Measurements from ENCODE around the gene HORMAD2. TPM values are rescaled to one million over a fixed set of nuclear protein-coding genes. Genes with fewer than 3 reads are reported as not detected.
"Not testable (repeated sequence)": the region's sequence is repeated elsewhere in the genome, so short reads cannot be mapped to it uniquely, and the experiment has no call there.

HORMAD2 gene
- total RNA-seq, 3 donors from 2014 or later, result not detected

- DNase-seq (ENCODE audit: low spot score in 2 of 2), result no peak
- intact Hi-C loops (cut with DNase I; ENCODE audit: low total_unique reads), result no loop called here
- peaks cover 0 to 3% of the 10 kb centered on the region in 2 donors for H3K27me3 ChIP-seq
Observed at GRCh38 chr22:30078320-30079311, 1.6 kb upstream of the HORMAD2 start.

GRCh38 chr22:30080805-30081204 lies 541 bp downstream of the HORMAD2 start:
- no peaks in the 10 kb centered on the region for H3K9me3 ChIP-seq
- DNase-seq (ENCODE audit: low spot score in 2 of 2), result no peak
- TF ChIP-seq POLR2A (IDR thresholded peaks at IDR 0.05) (no peak), CTCF (IDR thresholded peaks at IDR 0.05) (no peak), POLR2AphosphoS5 (IDR thresholded peaks at IDR 0.05) (no peak)
- no peak overlapping the region for H3K4me3 ChIP-seq
- no peaks in the 10 kb centered on the region for H3K4me1 ChIP-seq
- H3K36me3 ChIP-seq, result no peaks in the 10 kb centered on the region
- no peak overlapping the region for H3K27ac ChIP-seq
- H3K27me3 ChIP-seq, result peaks cover 0 to 3% of the 10 kb centered on the region in 2 donors
- intact Hi-C loops (cut with DNase I; ENCODE audit: low total_unique reads), result no loop called here

More at GRCh38 chr22:30078320-30079311, 1.6 kb upstream of the HORMAD2 start:
- Histone ChIP-seq H3K4me3 (no peak overlapping the region), H3K27ac (no peak overlapping the region), H3K4me1 (no peaks in the 10 kb centered on the region), H3K9me3 (no peaks in the 10 kb centered on the region), H3K36me3 (no peaks in the 10 kb centered on the region)
- TF ChIP-seq CTCF (IDR thresholded peaks at IDR 0.05) (no peak), POLR2AphosphoS5 (IDR thresholded peaks at IDR 0.05) (no peak), POLR2A (IDR thresholded peaks at IDR 0.05) (no peak)

GRCh38 chr22:30086496-30086895 lies 6.2 kb downstream of the HORMAD2 start:
- intact Hi-C loops (cut with DNase I; ENCODE audit: low total_unique reads), result no loop called here
- no peak for DNase-seq (ENCODE audit: low spot score in 2 of 2)
- no peaks in the 10 kb centered on the region for H3K27me3 ChIP-seq
- H3K4me1 ChIP-seq, result no peaks in the 10 kb centered on the region
- no peak overlapping the region for H3K4me3 ChIP-seq
- TF ChIP-seq POLR2AphosphoS5 (IDR thresholded peaks at IDR 0.05) (no peak), POLR2A (IDR thresholded peaks at IDR 0.05) (no peak), CTCF (IDR thresholded peaks at IDR 0.05) (no peak)
- no peaks in the 10 kb centered on the region for H3K36me3 ChIP-seq
- no peak overlapping the region for H3K27ac ChIP-seq
- no peaks in the 10 kb centered on the region for H3K9me3 ChIP-seq

GRCh38 chr22:30087037-30087436 lies 6.8 kb downstream of the HORMAD2 start:
- DNase-seq (ENCODE audit: low spot score in 2 of 2); H3K27me3 ChIP-seq; intact Hi-C loops (cut with DNase I; ENCODE audit: low total_unique reads); H3K4me3 ChIP-seq; H3K9me3 ChIP-seq; H3K36me3 ChIP-seq; H3K27ac ChIP-seq; H3K4me1 ChIP-seq: not testable (repeated sequence)

- TF ChIP-seq CTCF (IDR thresholded peaks at IDR 0.05) (no peak), POLR2AphosphoS5 (IDR thresholded peaks at IDR 0.05) (no peak), POLR2A (IDR thresholded peaks at IDR 0.05) (no peak)
- H3K4me1 ChIP-seq, result no peaks in the 10 kb centered on the region
- no peak overlapping the region for H3K27ac ChIP-seq
- H3K9me3 ChIP-seq, result no peaks in the 10 kb centered on the region
- H3K4me3 ChIP-seq, result no peak overlapping the region
- H3K27me3 ChIP-seq, result no peaks in the 10 kb centered on the region
- intact Hi-C loops (cut with DNase I; ENCODE audit: low total_unique reads), result no loop called here
- H3K36me3 ChIP-seq, result no peaks in the 10 kb centered on the region
- DNase-seq (ENCODE audit: low spot score in 2 of 2), result no peak
Observed at GRCh38 chr22:30087611-30088010, 7.3 kb downstream of the HORMAD2 start.
